HG02588 (cell line): ENCODE data around the gene ANK3.

Experiments used
- ATAC-seq: cut with Tn5 transposase; IDR thresholded peaks from one replicate; pipeline ENCODE4 v1.9.1; 2021; ENCODE audit warnings: mild to moderate bottlenecking, moderate library complexity; ENCODE audit not compliant: unreplicated experiment

The ANK3 gene

DNA sequence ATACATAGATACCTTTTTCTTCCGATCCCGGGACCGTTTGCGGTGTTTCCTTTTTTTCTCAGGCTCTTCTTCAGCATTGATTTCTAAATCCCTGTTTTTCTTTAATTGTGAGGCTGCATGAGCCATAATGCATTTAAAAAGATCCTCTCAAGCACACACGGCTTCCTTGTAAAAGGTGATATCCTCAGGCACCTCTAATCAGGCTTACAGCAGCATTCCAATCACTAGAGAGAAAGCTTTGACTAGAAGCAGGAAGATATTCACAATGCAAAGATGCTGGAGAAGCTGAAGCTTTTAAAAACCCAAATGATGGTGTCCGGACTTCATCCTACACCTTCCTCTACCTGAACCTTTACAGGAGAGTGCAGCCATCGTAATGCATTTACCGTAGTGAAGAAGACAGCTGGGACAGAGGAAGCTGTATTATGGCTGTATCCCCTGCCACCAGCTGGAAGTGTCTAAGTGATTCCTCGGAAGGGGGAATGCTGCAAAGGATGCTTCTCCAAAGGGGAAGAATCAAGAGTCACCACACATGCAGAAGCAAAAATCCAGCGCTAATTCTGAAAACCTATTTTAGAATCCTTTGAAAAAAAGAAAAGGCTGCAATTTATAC lies at the start of gene ANK3:
Gene ANK3, minus strand, starts transcription at position 463 of the 613 bp plus-strand sequence. Its CDS starts 337 bp downstream, at position 126.
- ATAC-seq: no peak

DNA sequence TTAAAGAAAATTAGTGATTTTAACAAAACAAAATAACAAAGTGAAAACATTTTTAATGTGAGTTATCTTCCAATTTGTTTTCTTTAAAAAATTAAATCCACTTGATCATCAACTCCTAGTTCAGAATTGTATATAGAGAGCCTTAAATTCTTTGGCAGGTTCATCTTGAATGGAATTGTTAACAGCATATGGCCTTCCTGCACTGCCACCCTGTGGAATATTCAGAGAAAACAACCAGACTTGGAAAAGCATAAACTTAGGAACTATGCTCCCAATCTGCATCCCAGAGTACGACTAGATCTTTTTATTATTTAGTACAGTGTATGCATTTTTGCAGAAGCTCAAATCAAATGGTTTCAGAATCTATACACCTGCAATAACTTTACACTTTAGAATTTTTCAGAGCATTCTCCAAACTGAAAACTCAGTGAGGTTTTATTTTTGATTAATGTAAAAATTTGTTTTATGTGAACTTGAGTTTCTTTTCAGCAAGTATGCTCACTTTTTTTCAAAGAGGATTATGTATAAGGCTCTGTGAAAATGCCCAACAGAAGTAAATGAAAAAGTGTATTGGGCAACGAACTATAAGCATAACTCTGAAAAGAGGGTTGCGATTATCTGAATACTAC lies 44.9 kb upstream of the ANK3 start:
- ATAC-seq: no peak

DNA sequence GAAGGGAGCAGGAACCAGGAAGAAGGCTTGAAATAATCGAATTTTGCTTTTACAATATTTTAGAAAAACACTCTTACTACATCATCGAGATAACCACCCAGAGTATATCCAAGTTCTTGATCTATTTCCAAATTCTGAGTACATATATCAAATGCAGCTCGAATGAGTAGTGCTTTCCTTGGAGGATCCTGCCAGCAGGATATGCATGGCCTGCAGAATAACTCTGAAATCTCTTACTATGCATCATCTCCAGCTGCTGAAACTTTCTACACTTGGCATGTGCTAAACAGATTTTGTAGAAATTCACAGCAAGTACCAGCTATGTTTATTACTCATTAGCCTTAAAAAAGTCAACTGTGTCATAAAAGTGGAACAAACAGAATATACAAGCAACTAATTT lies 44.0 kb upstream of the ANK3 start:
- ATAC-seq: no peak

DNA sequence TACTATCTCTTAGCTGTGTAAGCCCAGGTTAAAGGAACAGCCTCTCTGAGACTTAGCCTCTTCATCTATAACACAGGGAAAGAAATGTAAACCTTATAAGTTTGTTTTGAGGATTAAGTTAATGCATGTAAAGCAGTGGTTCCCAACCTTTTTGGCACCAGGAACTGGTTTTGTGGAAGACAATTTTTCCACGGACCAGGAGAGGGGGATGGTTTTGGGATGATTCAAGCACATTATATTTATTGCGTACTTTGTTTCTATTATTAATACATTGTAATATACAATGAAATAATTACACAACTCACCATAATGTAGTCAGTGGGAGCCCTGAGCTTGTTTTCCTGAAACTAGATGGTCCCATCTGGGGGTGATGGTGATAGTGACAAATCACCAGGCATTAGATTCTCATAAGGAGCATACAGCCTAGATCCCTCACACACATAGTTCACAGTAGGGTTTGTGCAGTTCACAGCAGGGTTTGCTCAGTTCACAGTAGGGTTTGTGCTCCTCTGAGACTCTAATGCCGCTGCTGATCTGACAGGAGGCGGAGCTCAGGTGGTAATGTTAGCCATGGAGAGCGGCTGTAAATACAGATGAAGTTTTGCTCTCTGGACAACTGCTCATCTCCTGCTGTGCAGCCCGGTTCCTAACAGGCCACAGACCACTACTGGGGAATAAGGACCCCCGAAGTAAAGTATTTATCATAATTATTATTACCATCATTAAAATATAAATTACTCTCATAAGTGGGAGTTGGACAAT lies 41.3 kb upstream of the ANK3 start:
- no peak for ATAC-seq

DNA sequence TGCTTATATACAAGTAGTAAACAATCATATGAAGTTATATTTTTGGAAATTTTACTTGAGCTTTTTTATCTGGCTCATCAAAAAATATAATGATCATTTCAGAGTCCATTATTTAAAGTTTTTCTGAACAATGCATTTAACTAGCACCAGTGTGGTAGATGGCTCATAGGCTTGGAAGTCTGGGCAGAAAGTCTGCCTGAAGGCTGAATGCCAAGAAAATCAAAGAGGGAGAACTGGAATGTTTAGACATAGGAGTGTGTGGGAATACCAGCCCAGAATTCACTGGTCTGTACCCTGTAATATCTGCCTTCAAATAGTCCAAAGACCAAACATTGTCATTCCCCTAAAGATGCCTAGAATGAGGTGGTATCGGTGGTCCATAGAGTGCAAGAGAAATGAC lies 40.3 kb upstream of the ANK3 start:
- no peak for ATAC-seq

DNA sequence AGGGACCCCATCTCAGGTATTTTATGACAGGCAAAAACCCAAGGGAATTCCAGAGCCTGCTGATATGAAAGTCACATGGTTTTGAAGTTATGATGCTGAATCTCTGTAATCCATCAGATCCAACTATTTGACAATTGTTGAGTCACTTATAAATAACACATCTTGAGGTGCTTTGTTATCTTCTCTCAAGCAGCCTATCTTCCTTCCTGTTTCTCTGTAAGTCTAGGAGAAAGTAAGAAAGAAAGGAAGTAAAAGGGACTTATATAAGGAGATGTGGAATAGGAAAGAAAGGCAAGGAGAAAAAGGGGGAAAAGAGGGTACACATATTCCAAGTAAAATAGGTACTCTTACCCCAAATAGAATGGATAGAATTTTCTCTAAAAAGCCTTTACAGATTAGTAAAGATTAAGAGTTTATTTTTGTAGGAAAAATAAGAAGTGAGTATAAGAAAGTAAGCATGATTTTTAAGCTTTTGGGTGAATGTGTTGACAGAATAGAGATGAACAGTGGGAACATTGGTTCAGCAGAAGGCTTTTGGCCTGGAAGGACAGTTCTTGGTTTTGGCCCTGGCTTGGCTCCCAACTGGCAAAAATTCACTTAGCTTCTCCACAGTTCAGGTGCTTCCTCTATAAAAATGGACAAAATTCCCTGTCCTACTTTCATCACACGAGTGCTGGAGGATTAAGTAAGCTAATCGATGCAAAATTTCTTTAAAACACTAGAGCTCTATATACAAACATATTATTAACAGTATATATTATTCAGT lies 39.6 kb upstream of the ANK3 start:
- no peak for ATAC-seq

DNA sequence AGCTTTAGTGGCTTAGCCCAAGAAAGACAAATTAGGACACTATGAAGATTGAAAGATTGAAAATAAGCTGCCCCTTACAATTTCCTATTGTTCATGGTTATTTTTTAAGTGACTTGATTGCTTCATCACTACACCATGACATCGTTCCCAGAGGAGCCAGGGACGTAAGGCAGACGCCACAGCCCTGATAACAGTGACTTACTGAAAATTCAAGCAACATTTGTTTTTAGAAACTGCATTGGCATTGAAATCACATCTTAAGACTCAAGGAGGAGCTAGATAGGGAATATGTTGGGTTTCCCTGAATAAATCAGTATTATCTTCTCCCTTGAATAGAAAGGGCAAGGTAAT lies 38.7 kb upstream of the ANK3 start:
- ATAC-seq: no peak

DNA sequence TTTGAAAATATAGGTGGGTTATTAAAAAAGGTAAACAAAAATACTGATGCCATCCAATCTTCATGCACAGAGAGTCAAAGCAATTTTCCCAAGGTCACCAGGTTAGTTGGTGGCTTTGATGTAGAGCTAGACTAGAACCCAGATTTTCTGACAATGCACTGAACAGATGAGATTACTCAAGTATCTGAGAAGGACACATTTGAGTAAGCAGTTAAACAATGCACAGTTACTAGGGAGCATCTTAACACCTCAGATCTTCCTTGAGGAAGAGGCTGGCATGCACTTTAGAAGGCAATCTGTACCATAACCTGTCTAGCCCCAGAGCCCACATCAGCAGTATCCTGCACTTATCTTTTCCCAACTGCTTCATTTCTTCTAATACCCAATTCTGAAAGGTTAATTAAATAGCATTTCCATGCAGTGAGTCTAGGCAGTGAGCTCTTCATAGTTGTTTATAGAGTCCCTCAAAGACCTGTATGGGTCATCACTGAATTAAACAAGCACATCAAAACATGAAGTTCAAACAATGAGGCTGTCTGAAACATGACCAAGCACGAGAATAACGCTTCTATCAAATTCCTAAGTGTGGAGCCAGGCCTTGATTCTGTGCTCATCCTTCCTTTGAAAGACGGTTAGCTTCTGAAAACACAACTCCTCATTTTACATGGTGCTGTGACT lies 38.2 kb upstream of the ANK3 start:
- ATAC-seq: no peak

DNA sequence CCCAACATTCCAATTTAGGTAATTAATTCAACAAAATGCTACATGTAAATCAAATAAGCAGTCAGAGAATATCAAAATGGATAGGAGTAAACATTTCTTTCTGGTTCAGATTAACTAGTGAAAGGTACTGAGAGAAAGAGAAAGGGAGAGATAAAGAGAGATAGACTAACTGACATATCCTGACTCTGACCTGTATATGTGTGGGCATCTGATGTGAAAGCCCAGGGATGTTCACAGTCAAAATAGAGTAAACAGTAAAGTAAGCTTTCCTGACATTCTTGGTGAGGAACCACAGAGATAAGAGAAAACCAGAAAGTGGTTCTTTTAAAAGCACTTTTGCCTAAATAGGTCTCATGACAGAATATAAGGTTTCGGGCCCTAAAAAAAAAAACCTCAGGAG lies 37.5 kb upstream of the ANK3 start:
- no peak for ATAC-seq

DNA sequence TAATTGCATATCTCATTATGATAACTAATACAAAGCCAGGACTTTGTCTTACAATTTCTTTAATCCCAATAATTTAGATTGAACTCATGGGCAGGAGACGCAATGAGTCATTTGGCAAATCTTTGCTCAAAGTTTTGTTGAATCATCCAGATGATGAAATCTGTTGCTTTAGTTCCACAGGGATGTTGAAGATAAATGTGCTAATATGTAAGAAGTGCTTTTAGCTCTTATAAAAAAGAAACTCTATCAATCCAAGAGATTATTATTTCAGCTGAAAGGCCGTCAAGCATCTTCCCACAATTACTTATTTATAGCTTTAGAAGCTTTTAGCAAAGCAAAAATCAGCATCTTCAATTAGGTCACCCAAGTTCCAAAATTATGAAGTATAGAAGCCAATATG lies 36.8 kb upstream of the ANK3 start:
- no peak for ATAC-seq

DNA sequence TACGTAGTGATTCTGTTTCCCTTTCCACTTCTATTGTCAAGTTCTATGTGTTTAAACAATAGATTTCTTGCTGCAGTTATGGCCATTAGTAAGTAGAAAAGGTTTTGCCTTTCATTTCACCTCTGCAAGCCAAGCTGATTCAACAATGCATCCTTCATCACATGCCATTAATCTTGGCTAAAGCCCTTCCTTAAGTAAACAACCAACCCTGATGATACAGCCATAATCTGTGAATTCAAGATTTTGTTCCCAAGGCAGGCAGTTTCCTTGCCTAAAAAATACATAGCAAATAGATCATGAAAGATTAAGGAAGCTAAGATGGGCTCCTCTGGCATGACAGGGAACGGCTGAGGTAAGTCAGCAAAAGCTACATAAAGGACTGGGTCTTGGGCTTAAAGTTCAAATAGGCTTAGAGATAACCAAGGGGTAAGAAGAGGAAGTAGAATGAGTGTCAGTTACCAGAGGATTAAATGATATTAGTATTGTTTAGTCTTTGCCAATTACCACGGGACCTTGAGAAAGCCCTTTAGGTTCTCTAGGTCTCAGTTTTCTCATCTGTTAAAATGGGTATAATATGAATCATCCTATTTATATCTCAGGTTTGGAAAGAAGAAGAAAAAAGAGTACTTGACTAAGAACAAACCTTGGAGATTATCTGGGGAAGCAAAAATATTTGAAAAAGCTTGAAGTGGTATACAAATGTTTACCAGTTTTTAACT lies 35.9 kb upstream of the ANK3 start:
- ATAC-seq: no peak

DNA sequence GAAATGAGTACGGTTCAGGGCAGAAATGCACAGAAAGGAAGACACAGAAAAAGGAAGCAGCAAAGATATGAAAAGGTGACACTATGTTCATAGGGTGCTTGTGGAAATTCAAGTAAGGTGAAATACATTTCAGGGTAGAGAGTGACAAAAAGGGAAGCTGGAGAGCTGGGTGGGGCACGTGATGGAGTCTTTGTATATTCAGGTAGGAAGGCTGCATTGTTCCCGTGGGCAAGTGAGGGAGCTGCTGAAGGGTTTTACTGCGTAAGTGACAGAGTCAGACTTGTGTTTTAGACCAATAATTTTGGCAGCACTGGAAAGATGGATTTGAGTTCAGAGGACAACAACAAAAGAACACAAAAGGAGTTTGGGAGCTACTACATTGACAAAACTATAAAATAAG lies 35.3 kb upstream of the ANK3 start:
- no peak for ATAC-seq

DNA sequence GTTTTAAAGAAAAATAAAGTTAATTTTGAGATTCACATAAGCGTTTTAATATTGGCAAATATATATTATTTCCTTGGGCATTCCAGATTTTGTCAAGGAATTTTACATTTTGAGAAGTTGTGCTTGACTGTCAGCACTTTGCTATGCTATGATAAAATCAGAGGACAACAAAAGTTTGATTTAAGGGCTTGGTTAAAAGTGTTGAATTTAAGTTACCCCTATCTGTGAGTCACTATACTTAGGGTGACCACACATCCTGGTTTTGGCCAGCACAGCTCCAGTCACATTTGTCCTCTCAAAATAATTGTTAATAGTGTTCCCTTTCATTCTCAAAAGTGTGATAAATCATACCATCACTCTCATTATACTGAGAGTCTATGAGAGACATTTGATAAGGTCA lies 34.2 kb upstream of the ANK3 start:
- ATAC-seq: no peak

DNA sequence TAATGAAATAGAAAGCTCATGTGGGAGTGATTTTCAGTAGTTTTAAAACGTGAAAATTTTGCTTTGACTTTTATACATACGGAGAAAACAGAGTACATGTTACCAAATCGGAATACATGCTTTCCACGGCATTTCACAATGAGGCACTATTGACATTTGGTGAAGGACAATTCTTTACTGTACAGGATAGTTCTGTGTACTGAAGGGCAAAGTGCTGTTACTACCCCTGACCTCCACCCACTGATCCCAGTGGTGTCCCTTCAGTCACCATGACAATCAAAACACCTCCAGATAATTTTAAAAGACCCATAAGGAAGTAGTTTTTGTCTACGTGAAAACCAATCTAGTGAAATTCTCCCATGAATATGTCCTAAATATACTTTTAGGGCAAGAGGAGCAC lies 33.1 kb upstream of the ANK3 start:
- ATAC-seq: no peak

DNA sequence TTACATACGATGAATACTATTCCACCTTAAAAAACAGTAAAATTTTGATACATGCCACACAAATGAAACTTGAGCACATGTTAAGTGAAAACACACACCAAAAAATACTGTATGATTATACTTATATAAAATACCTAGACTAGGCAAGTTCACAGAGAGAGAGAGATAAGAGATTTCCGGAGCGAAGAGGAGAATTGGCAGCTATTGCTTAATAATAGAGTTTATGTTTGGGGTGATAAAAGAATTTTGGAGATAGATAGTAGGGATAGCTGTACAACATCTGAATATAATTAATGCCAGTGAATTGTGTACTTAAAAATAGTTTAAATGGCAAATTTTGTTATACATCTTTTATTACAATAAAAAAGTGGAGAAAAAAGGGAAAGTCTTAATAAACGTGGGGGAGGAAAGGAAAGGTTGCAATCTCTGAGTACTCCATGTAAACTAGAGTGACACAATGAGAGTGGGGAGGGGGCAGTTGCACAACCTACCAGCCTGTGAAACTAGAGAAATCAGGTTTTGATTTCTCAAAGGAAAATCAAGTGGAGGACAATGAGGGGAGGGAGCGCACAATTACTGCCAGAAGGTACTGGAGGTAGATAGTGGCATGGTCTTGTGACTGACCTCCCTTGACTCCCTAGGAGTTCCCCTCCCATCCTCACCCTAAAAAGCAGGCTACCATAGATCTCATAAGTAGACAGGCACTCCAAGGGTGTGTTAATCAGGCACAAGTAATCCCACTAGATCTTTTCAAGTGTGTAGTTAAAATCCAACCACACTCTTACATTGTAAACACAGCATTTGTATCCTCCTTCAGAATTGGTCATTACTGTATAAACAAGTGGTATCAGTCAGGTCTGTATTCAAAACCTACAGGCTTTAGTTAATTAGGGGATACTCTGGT lies 31.6 kb upstream of the ANK3 start:
- no peak for ATAC-seq

DNA sequence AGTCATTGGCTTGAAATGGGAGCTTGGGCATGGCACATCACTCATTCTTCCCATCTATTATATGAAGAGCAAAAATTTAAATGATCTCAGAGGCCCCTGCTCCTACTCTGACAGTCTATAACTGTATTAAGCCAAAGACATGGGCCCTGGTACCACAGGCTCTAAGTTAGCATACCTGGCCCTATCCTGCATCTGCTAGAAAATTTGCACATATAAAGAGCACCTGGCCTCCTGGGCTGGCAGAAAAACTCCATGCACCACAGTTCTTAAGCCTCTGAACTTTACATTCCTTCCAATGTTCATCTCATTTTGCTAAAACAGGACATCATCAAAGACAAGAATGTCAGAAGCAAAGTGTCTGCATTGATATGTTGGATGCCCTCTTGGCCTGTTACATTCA lies 29.6 kb upstream of the ANK3 start:
- no peak for ATAC-seq

DNA sequence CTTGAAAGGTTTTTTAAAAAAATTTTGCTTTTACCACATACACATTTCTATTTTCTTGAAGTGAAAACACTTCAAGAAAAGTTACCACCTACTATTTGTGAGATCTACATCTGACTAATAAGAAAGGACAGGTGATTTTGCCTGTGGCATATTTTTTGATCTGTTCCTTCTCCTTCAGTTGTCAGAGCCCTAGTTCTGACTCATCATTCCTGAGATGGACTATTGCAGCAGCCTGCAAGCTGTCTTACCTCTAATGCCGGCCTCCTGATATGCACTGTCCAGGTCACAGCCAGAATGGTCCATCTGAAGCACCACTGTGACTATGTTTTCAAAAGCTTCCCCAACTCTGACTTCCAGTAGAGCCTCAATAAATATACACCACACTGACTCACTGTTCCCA lies 28.2 kb upstream of the ANK3 start:
- ATAC-seq: no peak

DNA sequence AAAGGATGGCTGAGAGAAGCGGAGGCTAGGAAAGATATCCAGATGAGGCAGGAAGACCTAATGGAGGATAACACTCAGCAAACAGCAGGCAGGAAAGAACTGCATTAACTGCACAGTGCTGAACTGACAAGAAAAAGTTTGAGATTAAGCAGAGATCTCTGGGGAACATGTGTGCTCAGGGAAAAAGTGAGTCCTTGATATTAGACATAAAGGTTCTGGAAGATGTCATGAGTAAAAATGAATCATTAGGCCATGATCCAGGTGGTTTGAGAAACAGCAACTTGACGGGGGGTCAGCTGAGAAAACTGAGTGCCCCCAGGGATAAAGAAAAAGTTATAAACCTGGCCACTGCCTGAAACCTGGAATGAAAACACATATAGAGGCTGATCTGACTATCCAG lies 27.3 kb upstream of the ANK3 start:
- no peak for ATAC-seq

DNA sequence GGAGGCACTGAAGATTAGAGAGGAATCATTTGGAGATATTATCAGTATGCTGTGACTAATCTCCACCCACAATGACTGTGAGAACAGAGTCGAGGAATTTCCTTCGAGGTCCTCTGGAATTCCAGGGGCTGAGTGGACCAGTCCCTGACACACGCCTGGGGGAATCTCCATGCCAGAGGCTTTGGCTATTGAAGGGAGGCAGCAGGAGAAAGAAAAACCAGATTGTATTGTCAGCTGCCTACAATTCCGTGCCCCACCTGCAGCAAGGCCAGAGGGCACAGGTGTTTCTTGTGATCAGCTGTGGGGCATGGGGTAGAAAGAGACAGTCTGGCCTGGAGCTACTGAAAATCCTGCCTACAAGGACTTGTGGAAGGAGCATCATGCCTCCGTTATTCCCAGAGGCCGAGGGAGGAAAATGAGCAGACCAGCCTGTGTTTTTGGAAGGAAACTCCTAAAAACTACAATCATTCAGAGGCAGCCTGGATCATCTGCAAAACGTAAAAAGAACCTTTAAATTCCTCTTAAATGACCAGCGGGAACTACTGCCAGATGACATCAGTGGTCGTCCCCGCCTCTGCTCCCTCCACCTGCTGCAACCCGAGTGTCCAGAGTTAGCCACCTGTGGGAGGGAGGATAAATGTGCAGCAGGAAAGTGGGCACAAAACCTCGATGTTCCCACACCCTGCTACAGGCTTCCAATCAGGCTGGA lies 25.4 kb upstream of the ANK3 start:
- no peak for ATAC-seq
